ENCODE measurements around the gene TRIM25.

GRCh38 chr17:56885312-56885657, 28.6 kb downstream of the TRIM25 start:
- no peak for TF ChIP-seq EGR1 (IDR thresholded peaks at IDR 0.05)
- no peak for TF ChIP-seq EP300 (IDR thresholded peaks at IDR 0.05; ENCODE audit: borderline replicate concordance)
- TF ChIP-seq YY1 (IDR thresholded peaks at IDR 0.05; ENCODE audit: low read depth): no peak
- TF ChIP-seq FOXM1 (IDR thresholded peaks at IDR 0.05; ENCODE audit: borderline replicate concordance, low read depth): no peak
- TF ChIP-seq CEBPB (IDR thresholded peaks at IDR 0.05): no peak
- no peak for TF ChIP-seq RAD21 (IDR thresholded peaks at IDR 0.05; ENCODE audit: low read depth)
- no peak for TF ChIP-seq USF1 (IDR thresholded peaks at IDR 0.05)
- no peak for TF ChIP-seq MAX (IDR thresholded peaks at IDR 0.05)
- TF ChIP-seq TAF1 (IDR thresholded peaks at IDR 0.05; ENCODE audit: low read depth): no peak
- no peak for TF ChIP-seq CREB1 (IDR thresholded peaks at IDR 0.05; ENCODE audit: low read depth)
- no peak for TF ChIP-seq REST (IDR thresholded peaks at IDR 0.05; ENCODE audit: low read depth)
- TF ChIP-seq TEAD4 (IDR thresholded peaks at IDR 0.05): no peak
